ENCODE data around the gene ADD1. TPM values are rescaled to one million over a fixed set of nuclear protein-coding genes. Genes with fewer than 3 reads are reported as not detected.

The ADD1 gene
- total and polyA plus RNA-seq, 4 donors, result 62.2 to 142 (median 83.4) TPM

GRCh38 chr4:2898001-2898400 is 54.4 kb downstream of the ADD1 start:
- DNase-seq (ENCODE audit: low spot score), result no peak
- no peak overlapping the region for H3K4me3 ChIP-seq (ENCODE audit: low read depth in 1 of 3, low read length in 3 of 3)
- no peak overlapping the region for H3K27ac ChIP-seq (ENCODE audit: low read depth in 1 of 2, low read length in 2 of 2)
- H3K9ac ChIP-seq (ENCODE audit: low read depth in 1 of 2, low read length in 2 of 2), result no peak overlapping the region
- no peak for TF ChIP-seq RXRA (IDR thresholded peaks at IDR 0.05)
- TF ChIP-seq GABPA (IDR thresholded peaks at IDR 0.05 in 1 of 2, conservative IDR thresholded peaks at IDR 0.05 in 1 of 2), result no peak
- no peak for TF ChIP-seq HNF4G (IDR thresholded peaks at IDR 0.05)
- TF ChIP-seq, protein P1, sequence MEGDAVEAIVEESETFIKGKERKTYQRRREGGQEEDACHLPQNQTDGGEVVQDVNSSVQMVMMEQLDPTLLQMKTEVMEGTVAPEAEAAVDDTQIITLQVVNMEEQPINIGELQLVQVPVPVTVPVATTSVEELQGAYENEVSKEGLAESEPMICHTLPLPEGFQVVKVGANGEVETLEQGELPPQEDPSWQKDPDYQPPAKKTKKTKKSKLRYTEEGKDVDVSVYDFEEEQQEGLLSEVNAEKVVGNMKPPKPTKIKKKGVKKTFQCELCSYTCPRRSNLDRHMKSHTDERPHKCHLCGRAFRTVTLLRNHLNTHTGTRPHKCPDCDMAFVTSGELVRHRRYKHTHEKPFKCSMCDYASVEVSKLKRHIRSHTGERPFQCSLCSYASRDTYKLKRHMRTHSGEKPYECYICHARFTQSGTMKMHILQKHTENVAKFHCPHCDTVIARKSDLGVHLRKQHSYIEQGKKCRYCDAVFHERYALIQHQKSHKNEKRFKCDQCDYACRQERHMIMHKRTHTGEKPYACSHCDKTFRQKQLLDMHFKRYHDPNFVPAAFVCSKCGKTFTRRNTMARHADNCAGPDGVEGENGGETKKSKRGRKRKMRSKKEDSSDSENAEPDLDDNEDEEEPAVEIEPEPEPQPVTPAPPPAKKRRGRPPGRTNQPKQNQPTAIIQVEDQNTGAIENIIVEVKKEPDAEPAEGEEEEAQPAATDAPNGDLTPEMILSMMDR (IDR thresholded peaks at IDR 0.05; ENCODE audit: low read depth, low read length, missing input control), result no peak
- no peak for TF ChIP-seq FOXA1 (IDR thresholded peaks at IDR 0.05)
- TF ChIP-seq TAF1 (conservative IDR thresholded peaks at IDR 0.05), result no peak
- TF ChIP-seq, protein P2, sequence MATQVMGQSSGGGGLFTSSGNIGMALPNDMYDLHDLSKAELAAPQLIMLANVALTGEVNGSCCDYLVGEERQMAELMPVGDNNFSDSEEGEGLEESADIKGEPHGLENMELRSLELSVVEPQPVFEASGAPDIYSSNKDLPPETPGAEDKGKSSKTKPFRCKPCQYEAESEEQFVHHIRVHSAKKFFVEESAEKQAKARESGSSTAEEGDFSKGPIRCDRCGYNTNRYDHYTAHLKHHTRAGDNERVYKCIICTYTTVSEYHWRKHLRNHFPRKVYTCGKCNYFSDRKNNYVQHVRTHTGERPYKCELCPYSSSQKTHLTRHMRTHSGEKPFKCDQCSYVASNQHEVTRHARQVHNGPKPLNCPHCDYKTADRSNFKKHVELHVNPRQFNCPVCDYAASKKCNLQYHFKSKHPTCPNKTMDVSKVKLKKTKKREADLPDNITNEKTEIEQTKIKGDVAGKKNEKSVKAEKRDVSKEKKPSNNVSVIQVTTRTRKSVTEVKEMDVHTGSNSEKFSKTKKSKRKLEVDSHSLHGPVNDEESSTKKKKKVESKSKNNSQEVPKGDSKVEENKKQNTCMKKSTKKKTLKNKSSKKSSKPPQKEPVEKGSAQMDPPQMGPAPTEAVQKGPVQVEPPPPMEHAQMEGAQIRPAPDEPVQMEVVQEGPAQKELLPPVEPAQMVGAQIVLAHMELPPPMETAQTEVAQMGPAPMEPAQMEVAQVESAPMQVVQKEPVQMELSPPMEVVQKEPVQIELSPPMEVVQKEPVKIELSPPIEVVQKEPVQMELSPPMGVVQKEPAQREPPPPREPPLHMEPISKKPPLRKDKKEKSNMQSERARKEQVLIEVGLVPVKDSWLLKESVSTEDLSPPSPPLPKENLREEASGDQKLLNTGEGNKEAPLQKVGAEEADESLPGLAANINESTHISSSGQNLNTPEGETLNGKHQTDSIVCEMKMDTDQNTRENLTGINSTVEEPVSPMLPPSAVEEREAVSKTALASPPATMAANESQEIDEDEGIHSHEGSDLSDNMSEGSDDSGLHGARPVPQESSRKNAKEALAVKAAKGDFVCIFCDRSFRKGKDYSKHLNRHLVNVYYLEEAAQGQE (IDR thresholded peaks at IDR 0.05), result no peak
- no peak for TF ChIP-seq JUND (IDR thresholded peaks at IDR 0.05)
- TF ChIP-seq NR2F2 (IDR thresholded peaks at IDR 0.05), result no peak
- TF ChIP-seq RAD21 (IDR thresholded peaks at IDR 0.05), result no peak
- TF ChIP-seq HNF4A (conservative IDR thresholded peaks at IDR 0.05), result no peak
- TF ChIP-seq, protein P3, sequence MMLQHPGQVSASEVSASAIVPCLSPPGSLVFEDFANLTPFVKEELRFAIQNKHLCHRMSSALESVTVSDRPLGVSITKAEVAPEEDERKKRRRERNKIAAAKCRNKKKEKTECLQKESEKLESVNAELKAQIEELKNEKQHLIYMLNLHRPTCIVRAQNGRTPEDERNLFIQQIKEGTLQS (IDR thresholded peaks at IDR 0.05), result no peak
- no peaks in the 10 kb centered on the region for H3K4me1 ChIP-seq (ENCODE audit: control insufficient read depth in 4 of 4, insufficient read depth in 4 of 4, low read length in 3 of 4)
- WGBS, result 81% methylated on average over 3 of the region's 3 CpGs
- no peaks in the 10 kb centered on the region for H3K9me3 ChIP-seq (ENCODE audit: control insufficient read depth in 4 of 4, low read length in 3 of 4)
- H3K27me3 ChIP-seq (ENCODE audit: control insufficient read depth in 4 of 4, insufficient read depth in 4 of 4, low read length in 3 of 4), result no peaks in the 10 kb centered on the region
- peaks cover 13 to 65% (median 49%) of the 10 kb centered on the region in 4 donors for H3K36me3 ChIP-seq (ENCODE audit: control insufficient read depth in 4 of 4, insufficient read depth in 3 of 4, low read depth in 1 of 4, low read length in 3 of 4)

DNA sequence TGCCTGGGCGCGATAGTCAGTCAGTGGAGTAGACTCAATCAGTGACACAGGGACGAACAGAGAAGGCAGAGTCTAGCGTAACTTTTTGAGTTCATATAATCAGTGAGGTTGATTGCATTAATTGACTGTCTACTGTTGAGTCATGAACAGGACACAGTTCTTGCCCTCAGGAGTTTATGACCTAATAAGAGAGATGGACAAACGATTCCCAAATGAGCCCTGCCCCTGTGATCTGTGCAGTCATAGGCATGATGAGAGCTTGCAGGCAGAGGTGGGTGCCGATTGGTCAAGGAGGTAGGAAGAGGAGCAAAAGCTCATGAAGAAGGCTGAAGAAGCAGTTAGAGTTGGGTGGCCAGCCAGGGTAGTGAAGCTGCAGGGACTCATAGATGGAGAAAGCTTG is 57.1 kb downstream of the ADD1 start:
- TF ChIP-seq HNF4G (IDR thresholded peaks at IDR 0.05), result no peak
- TF ChIP-seq, protein P4, sequence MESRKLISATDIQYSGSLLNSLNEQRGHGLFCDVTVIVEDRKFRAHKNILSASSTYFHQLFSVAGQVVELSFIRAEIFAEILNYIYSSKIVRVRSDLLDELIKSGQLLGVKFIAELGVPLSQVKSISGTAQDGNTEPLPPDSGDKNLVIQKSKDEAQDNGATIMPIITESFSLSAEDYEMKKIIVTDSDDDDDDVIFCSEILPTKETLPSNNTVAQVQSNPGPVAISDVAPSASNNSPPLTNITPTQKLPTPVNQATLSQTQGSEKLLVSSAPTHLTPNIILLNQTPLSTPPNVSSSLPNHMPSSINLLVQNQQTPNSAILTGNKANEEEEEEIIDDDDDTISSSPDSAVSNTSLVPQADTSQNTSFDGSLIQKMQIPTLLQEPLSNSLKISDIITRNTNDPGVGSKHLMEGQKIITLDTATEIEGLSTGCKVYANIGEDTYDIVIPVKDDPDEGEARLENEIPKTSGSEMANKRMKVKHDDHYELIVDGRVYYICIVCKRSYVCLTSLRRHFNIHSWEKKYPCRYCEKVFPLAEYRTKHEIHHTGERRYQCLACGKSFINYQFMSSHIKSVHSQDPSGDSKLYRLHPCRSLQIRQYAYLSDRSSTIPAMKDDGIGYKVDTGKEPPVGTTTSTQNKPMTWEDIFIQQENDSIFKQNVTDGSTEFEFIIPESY (IDR thresholded peaks at IDR 0.05), result no peak
- no peak for TF ChIP-seq GABPA (IDR thresholded peaks at IDR 0.05 in 1 of 2, conservative IDR thresholded peaks at IDR 0.05 in 1 of 2)
- TF ChIP-seq FOXA1 (IDR thresholded peaks at IDR 0.05), result no peak
- no peak for TF ChIP-seq NR2F2 (IDR thresholded peaks at IDR 0.05)
- TF ChIP-seq YY1 (IDR thresholded peaks at IDR 0.05), result no peak
- TF ChIP-seq EGR1 (IDR thresholded peaks at IDR 0.05; ENCODE audit: low read depth in 2 of 2), result no peak
- TF ChIP-seq FOXA2 (IDR thresholded peaks at IDR 0.05), result no peak
- WGBS, result 94% methylated on average over 6 of the region's 6 CpGs

More for the DNA sequence above, 57.1 kb downstream of the ADD1 start:
- Histone ChIP-seq H3K36me3 (ENCODE audit: control insufficient read depth in 4 of 4, insufficient read depth in 3 of 4, low read depth in 1 of 4, low read length in 3 of 4) (peaks cover 7 to 78% (median 57%) of the 10 kb centered on the region in 4 donors), H3K27ac (ENCODE audit: low read depth in 1 of 2, low read length in 2 of 2) (no peak overlapping the region), H3K9ac (ENCODE audit: low read depth in 1 of 2, low read length in 2 of 2) (no peak overlapping the region), H3K4me1 (ENCODE audit: control insufficient read depth in 4 of 4, insufficient read depth in 4 of 4, low read length in 3 of 4) (no peaks in the 10 kb centered on the region), H3K27me3 (ENCODE audit: control insufficient read depth in 4 of 4, insufficient read depth in 4 of 4, low read length in 3 of 4) (no peaks in the 10 kb centered on the region), H3K9me3 (ENCODE audit: control insufficient read depth in 4 of 4, low read length in 3 of 4) (no peaks in the 10 kb centered on the region), H3K4me3 (ENCODE audit: low read depth in 1 of 3, low read length in 3 of 3) (no peak overlapping the region)
- DNase-seq (ENCODE audit: low spot score), result no peak
